OCI-LY7 (cell line): ENCODE measurements around the gene SLC6A17. TPM values are rescaled to one million over a fixed set of nuclear protein-coding genes. Genes with fewer than 3 reads are reported as not detected.

Experiments
- BruUV-seq: library from RNA; stranded (reverse); fragments of 400-500 nt; replicated peaks from 2 replicates; lab custom pipeline; 2021; lab: Mats Ljungman, UMichigan
- CTCF ChIA-PET: fragments of 300-600 bp; sonication (Branson Sonifier 250); formaldehyde crosslinking; loops from one replicate; lab custom pipeline; 2022; ENCODE audit warnings: antibody characterized with exemption; ENCODE audit not compliant: unreplicated experiment; lab: Charles Lee
- POLR2A ChIA-PET: fragments of 300-600 bp; sonication (Branson Sonifier 250); formaldehyde crosslinking; loops from one replicate; lab custom pipeline; 2022; ENCODE audit warnings: antibody characterized with exemption; lab: Charles Lee
- DNase-seq: peaks from one replicate; pipeline ENCODE4 v3.0.0-alpha.2; 2015; ENCODE audit warnings: low spot score
- H2AFZ ChIP-seq: fragments of 200-600 bp; sonication (generic), shearing (Covaris generic); 2 replicates; pipeline ENCODE4 v1.6.1; 2014; ENCODE audit warnings: mild to moderate bottlenecking, antibody characterized with exemption, low read length, moderate library complexity
- H3K27ac ChIP-seq: fragments of 200-600 bp; sonication (generic); 2 replicates; pipeline ENCODE4 v1.5.1; 2014; ENCODE audit warnings: mixed run types, low read depth, mild to moderate bottlenecking, moderate library complexity, low read length, inconsistent platforms; ENCODE audit not compliant: poor library complexity, severe bottlenecking
- H3K36me3 ChIP-seq: fragments of 200-600 bp; sonication (generic); 2 replicates; pipeline ENCODE4 v1.6.1; 2014; ENCODE audit warnings: mild to moderate bottlenecking, antibody characterized with exemption, low read length, moderate library complexity, mixed read lengths; ENCODE audit not compliant: insufficient read depth
- H3K4me1 ChIP-seq: fragments of 200-600 bp; sonication (generic); 2 replicates; pipeline ENCODE4 v1.5.1; 2014; ENCODE audit warnings: mild to moderate bottlenecking, low read length; ENCODE audit not compliant: insufficient read depth, poor library complexity, severe bottlenecking
- H3K4me2 ChIP-seq: fragments of 200-600 bp; sonication (generic); 2 replicates; pipeline ENCODE4 v1.6.1; 2014; ENCODE audit warnings: mild to moderate bottlenecking, low read length
- H3K4me3 ChIP-seq: fragments of 200-600 bp; sonication (generic); 2 replicates; pipeline ENCODE4 v1.5.1; 2014; ENCODE audit warnings: mild to moderate bottlenecking, low read depth, low read length; ENCODE audit not compliant: poor library complexity, severe bottlenecking
- H3K79me2 ChIP-seq: fragments of 200-600 bp; sonication (generic); 2 replicates; pipeline ENCODE4 v1.6.1; 2016; ENCODE audit warnings: low read depth, mild to moderate bottlenecking, low read length, moderate library complexity, mixed read lengths; ENCODE audit not compliant: insufficient read depth
- H3K9me2 ChIP-seq: fragments of 200-600 bp; sonication (generic); 2 replicates; pipeline ENCODE4 v1.6.1; 2016; ENCODE audit warnings: mild to moderate bottlenecking, low read length, mixed read lengths; ENCODE audit not compliant: insufficient read depth
- H3K9me3 ChIP-seq: fragments of 200-600 bp; sonication (generic); 2 replicates; pipeline ENCODE4 v1.6.1; 2014; ENCODE audit warnings: mild to moderate bottlenecking, mixed run types, low read length, mixed read lengths
- H4K20me1 ChIP-seq: fragments of 200-600 bp; sonication (generic); 2 replicates; pipeline ENCODE4 v1.6.1; 2014; ENCODE audit warnings: mild to moderate bottlenecking, antibody characterized with exemption, low read length, moderate library complexity, mixed read lengths; ENCODE audit not compliant: insufficient read depth
- CTCF ChIP-seq: fragments of 200-600 bp; sonication (generic); conservative IDR thresholded peaks from 2 replicates; pipeline ENCODE4 v1.5.1; 2014; ENCODE audit warnings: mild to moderate bottlenecking, antibody characterized with exemption, low read length, moderate library complexity, mixed read lengths
- EZH2phosphoT487 ChIP-seq: fragments of 200-600 bp; sonication (generic); IDR thresholded peaks from 2 replicates; pipeline ENCODE4 v1.6.1; 2018; ENCODE audit warnings: low read depth, borderline replicate concordance, mild to moderate bottlenecking, mixed run types, antibody characterized with exemption, low read length, moderate library complexity, mixed read lengths
- intact Hi-C: fragments of 100-400 bp; cut with micrococcal nuclease; formaldehyde crosslinking; loops from one replicate; pipeline ENCODE4 v1.10.0; 2022; ENCODE audit not compliant: unreplicated experiment
- total RNA-seq, 2 experiments: library from RNA; depleted of rRNA in 1 of 2; stranded (reverse); fragments of >200 nt in 1 of 2; shearing (Covaris generic) in 1 of 2; gene quantifications; 2 replicates each; pipeline ENCODE4 v1.2.3, GENCODE V29; 2014 to 2022

The SLC6A17 gene
- total RNA-seq, 2 experiments from 2014 or later = not detected

GRCh38 chr1:110200666-110201065, 50.4 kb downstream of the SLC6A17 start:
- Histone ChIP-seq H3K79me2 (no peaks in the 10 kb centered on the region), H3K4me1 (peaks cover 6% of the 10 kb centered on the region), H3K9me2 (no peaks in the 10 kb centered on the region), H3K4me3 (no peak overlapping the region), H3K9me3 (no peaks in the 10 kb centered on the region), H3K4me2 (no peak overlapping the region), H3K36me3 (no peaks in the 10 kb centered on the region), H4K20me1 (no peaks in the 10 kb centered on the region), H2AFZ (no peak overlapping the region), H3K27ac (no peak overlapping the region)
- TF ChIP-seq CTCF (no peak), EZH2phosphoT487 (no peak)
- POLR2A ChIA-PET = no interaction called here
- CTCF ChIA-PET = interaction anchor here (1.8 kb wide), 1 partner anchor 295 kb away, joined by 5 read pairs; no protein-coding TSS in a partner anchor
- intact Hi-C loops = loop anchor here (10.0 kb wide), 1 partner anchor 584 kb away; no protein-coding TSS in a partner anchor
- BruUV-seq = no TSS peak
- no peak for DNase-seq

GRCh38 chr1:110201157-110201825, 51.0 kb downstream of the SLC6A17 start:
- TF ChIP-seq CTCF (no peak), EZH2phosphoT487 (no peak)
- Histone ChIP-seq H3K79me2 (no peaks in the 10 kb centered on the region), H4K20me1 (no peaks in the 10 kb centered on the region), H3K9me2 (no peaks in the 10 kb centered on the region), H3K9me3 (no peaks in the 10 kb centered on the region), H3K4me1 (peaks cover 6% of the 10 kb centered on the region), H3K4me3 (no peak overlapping the region), H3K4me2 (no peak overlapping the region), H3K36me3 (no peaks in the 10 kb centered on the region), H3K27ac (no peak overlapping the region), H2AFZ (no peak overlapping the region)
- intact Hi-C loops = loop anchor here (10.0 kb wide), 1 partner anchor 584 kb away; no protein-coding TSS in a partner anchor
- ChIA-PET CTCF (interaction anchor here (0.7 to 1.8 kb wide), 2 partner anchors 40 to 295 kb away, joined by 4 to 5 read pairs; no protein-coding TSS in a partner anchor), POLR2A (no interaction called here)
- no peak for DNase-seq
- no TSS peak for BruUV-seq
